ENCODE data around the gene IFT27.

Gene IFT27

GRCh38 chr22:36816636-36817524, 41.0 kb upstream of the IFT27 start, which contains the start of gene PVALB:
Gene PVALB (minus strand): TSS chr22:36817035. CDS start chr22:36817005, 30 bp downstream.
- TF ChIP-seq, protein P1, sequence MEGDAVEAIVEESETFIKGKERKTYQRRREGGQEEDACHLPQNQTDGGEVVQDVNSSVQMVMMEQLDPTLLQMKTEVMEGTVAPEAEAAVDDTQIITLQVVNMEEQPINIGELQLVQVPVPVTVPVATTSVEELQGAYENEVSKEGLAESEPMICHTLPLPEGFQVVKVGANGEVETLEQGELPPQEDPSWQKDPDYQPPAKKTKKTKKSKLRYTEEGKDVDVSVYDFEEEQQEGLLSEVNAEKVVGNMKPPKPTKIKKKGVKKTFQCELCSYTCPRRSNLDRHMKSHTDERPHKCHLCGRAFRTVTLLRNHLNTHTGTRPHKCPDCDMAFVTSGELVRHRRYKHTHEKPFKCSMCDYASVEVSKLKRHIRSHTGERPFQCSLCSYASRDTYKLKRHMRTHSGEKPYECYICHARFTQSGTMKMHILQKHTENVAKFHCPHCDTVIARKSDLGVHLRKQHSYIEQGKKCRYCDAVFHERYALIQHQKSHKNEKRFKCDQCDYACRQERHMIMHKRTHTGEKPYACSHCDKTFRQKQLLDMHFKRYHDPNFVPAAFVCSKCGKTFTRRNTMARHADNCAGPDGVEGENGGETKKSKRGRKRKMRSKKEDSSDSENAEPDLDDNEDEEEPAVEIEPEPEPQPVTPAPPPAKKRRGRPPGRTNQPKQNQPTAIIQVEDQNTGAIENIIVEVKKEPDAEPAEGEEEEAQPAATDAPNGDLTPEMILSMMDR (IDR thresholded peaks at IDR 0.05), result no peak
- no peak for TF ChIP-seq ZFX (IDR thresholded peaks at IDR 0.05; ENCODE audit: borderline replicate concordance)
- no peak within 1 kb of the TSS for H3K27ac ChIP-seq

- no peak overlapping the region for H3K27ac ChIP-seq
- TF ChIP-seq, protein P1 (IDR thresholded peaks at IDR 0.05), result no peak
- no peak for TF ChIP-seq ZFX (IDR thresholded peaks at IDR 0.05; ENCODE audit: borderline replicate concordance)
These were observed 40.4 kb upstream of the IFT27 start for GRCh38 chr22:36816339-36816635.

DNA sequence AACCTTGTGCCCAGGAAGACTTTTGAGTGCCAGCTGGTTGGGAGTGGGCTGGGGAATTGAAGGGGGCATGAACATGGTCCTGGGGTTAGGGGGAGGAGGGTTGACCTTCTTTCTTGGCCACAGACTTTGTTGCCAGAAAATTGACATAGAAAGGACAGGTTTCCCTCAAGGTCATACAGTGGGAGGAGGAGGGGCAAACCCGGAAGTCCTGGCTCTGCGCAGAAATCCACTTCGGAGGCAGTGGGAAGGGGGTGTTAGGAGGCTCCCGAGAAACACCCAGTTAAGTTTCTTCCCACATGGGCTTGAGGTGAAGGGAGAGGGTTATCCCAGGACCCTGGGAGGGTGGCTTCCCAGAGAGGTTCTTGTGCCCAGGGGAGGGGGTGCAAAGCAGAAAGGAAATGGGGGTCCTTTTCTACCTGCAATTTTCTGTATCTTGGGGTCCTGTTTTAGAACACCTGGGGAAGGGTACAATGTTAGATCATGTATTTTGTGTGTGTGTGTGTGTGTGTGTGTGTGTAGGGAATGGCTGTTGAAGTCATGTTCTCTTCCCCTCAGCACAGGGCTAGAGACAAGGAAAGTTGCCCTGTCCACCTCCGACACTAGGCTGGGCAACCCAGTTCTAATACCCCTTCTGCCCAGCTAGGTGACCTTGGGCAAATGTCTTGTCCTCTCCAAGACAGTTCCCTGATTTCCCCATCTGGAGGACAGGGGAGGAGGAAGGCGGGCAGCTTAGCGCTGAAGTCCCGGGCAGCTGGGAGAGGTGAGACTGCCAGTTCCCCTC, 39.8 kb upstream of the IFT27 start:
- H3K27ac ChIP-seq, result no peak overlapping the region
- TF ChIP-seq, protein P1 (IDR thresholded peaks at IDR 0.05), result no peak
- no peak for TF ChIP-seq ZFX (IDR thresholded peaks at IDR 0.05; ENCODE audit: borderline replicate concordance)

GRCh38 chr22:36814801-36815200, 38.9 kb upstream of the IFT27 start:
- no peak for TF ChIP-seq ZFX (IDR thresholded peaks at IDR 0.05; ENCODE audit: borderline replicate concordance)
- TF ChIP-seq, protein P1 (IDR thresholded peaks at IDR 0.05), result no peak
- H3K27ac ChIP-seq, result no peak overlapping the region

- no peak overlapping the region for H3K27ac ChIP-seq
- TF ChIP-seq, protein P1 (IDR thresholded peaks at IDR 0.05), result no peak
- TF ChIP-seq ZFX (IDR thresholded peaks at IDR 0.05; ENCODE audit: borderline replicate concordance), result no peak
These were observed 35.3 kb upstream of the IFT27 start for GRCh38 chr22:36811094-36811800.

- TF ChIP-seq, protein P1 (IDR thresholded peaks at IDR 0.05), result no peak
- no peak for TF ChIP-seq ZFX (IDR thresholded peaks at IDR 0.05; ENCODE audit: borderline replicate concordance)
- H3K27ac ChIP-seq, result no peak overlapping the region
These were observed 33.4 kb upstream of the IFT27 start for GRCh38 chr22:36809351-36809750.
